EH (cell line): ENCODE measurements around the gene SPOCK1.

ENCODE experiments used
- DNase-seq: peaks from one replicate; pipeline ENCODE4 v3.0.0-alpha.2; 2015; ENCODE audit warnings: low read depth

Gene SPOCK1

DNA sequence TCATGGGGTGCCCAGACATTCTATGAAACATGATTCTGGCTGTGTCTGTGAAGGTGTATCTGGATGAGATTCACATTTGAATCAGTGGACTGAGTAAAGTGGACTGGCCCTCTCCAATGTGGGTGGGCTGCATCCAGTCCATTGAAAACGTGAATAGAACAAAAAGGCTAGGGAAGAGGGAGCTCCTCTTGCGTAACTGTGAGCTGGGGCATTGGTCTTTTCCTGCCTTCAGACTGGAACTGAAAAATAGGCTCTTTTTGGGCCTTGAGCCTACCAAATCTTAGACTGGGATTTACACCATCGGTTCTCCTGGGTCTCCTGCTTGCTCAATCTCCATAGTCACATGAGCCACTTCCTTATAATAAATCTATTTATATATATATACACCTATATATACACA lies 170.1 kb downstream of the SPOCK1 start:
- DNase-seq, result no peak

DNA sequence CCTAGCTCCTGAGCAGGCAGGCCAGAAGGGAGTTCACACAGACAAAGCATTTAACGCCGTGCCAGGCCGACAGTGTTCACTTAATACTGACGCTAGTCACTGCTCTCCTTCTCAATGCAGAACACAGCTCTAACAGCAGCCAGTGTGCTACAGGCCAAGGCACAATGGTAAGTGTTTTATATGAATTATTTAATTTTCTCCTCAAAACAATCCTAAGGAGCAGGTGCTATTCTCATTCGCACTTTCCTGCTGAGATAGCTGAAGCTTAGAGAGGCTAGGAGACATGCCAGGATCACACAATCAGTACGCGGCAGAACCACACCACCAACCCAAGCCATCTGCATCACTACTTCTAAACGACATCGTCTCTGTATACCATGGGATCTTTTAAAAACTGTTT lies 170.7 kb downstream of the SPOCK1 start:
- DNase-seq, result no peak

DNA sequence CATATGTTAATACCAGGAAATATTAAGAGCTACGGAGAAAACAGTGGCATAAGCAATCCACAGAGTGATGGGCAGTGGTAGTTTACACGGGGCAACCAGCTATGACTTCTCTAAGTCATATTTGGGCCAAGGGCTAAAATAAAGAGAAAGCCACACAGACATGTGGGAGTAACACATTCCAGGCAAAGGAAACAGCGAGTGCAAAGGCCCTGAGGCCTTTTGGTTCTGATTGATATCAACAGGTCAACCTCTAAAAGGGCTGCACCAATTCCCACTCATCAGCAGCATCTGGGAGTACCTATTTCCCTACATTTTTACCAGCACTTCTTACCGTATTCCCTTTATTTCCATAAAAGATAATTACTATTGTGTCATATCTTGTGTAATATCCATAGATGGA lies 173.4 kb downstream of the SPOCK1 start:
- DNase-seq, result no peak

DNA sequence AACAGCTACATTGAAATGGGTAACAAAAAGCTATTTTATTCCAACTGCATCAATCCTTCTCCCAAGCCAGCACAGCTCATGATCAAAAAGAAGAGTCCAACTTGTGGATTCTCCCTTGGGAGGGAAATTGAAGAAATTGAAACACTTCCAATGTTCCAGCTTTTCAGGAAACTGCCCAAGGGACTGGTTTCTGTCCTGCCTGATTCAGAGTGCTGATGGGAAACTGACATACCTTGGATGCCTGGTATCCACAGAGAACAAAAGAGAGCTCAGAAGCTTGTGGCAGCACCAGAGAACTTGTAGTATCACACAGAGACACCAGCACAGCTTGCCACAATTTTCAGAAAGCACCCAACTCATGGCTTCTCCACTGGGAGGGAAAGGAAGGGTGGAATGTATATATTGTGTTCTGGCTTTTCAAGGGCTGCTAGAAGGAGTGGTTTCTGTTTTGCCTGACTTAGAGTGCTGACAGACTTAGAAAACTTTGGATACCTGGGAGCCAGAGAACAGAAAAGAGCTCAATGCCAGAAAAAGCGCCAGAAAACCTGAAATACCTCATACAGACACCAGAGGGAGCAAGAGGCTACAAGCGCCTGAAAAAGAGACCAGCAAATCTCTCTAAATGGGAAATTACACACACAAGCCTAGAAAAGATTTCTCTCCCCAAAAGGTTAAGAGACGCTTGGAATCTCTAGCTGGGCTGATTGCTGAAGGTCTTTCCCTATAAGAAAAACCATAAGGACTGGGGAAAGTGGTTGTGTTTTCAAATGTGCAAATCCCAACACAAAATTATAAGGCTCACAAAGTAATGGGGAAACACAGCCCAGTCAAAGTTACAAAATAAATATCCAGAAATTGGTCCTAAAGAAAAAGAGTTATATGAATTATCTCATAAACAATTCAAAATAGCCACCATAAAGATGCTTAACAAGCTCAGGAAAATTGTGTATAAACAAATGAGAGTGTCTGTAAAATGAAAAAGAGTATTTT lies 178.8 kb downstream of the SPOCK1 start:
- peak; percentile 78 for DNase-seq

DNA sequence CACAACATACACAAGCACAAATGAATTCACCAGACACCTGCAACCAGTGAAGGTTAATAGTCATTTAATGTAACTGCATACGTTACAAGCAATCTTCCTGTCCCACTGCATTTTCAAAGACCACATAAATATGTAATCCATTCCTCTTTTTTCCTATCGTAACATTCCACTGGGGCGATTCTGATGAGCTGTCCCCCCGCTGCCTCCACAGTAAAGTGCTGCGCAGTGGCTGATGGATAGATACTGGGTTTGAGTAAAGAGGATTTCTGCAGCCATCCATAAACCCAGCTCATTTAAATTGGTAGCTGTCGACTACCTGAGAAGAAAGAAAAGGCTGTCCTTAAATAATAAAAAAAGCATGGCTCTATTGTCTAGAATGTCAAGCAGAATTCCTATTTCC lies 181.1 kb downstream of the SPOCK1 start:
- DNase-seq, result no peak

DNA sequence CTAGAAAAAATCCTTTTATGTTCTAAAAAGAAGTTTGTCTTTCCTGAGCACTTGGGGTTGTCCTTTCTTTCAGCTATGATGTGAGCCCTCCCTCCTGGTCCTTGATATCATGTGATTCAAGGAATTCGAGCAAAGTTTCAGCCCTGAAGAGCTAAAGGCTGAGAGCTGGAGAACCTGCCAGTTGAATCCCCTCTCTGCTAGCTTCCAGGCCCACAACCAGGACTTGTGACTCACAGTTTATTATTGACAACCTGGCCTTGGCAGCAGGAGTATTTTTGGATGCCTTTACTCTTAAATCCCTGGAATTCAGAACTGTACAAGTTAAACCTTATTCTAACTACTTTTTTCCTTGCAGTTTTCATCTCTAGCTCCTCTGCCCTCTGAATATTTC lies 182.8 kb downstream of the SPOCK1 start:
- DNase-seq, result peak; percentile 45

DNA sequence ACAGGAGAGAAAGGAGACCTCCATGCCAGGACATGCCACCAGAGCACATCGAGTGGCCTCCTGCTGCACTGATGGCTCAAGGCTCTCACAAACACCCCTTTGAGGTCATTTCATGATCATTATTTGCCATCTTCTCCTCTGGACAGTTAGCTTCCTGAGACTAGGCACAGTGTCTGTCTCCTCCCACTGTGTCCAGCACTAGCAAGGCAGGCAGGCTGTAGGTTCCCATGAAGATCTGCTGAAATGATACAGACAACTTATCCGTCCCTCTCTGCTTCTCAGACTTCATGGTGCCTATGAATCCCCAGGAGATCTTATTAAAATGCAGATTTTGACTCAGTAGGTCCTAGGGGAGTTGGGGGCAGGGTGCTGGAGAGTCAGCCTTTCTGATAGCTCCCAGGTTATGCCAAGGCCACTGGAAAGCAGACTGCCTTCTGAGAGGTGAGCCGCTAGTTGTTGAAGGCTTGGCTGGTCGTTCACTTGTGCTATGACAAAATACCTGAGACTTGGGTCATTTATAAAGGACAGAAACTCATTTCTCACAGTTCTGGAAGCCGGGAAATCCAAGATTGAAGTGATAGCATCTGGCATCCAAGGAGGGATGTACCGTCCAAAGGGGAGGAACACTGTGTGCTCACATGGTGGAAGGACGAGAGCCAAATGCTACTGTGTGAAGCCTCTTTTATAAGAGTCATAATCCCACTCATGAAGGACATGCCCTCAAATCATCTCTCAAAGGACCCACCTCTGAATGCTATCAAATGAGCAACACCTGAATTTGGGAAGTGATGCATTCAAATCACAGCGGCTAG lies 183.4 kb downstream of the SPOCK1 start:
- no peak for DNase-seq

DNA sequence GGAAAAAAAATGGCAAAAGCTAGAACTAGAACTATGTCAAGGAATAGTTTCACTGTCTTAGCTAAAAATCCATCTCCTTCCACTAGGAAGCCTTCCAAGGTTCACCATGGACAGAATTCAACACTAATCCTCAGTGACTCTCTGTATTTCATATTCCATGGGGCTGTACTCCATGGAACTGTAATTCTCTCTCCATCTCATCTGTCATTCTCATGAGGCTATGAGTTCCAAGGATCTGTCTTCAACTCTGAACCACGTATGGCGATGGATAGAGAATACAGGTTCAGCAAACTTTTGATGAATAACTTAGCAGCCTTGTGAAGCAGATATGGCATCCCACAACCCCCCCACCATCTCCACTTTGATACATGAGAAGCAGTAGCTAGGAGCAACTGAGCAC lies 184.0 kb downstream of the SPOCK1 start:
- no peak for DNase-seq

DNA sequence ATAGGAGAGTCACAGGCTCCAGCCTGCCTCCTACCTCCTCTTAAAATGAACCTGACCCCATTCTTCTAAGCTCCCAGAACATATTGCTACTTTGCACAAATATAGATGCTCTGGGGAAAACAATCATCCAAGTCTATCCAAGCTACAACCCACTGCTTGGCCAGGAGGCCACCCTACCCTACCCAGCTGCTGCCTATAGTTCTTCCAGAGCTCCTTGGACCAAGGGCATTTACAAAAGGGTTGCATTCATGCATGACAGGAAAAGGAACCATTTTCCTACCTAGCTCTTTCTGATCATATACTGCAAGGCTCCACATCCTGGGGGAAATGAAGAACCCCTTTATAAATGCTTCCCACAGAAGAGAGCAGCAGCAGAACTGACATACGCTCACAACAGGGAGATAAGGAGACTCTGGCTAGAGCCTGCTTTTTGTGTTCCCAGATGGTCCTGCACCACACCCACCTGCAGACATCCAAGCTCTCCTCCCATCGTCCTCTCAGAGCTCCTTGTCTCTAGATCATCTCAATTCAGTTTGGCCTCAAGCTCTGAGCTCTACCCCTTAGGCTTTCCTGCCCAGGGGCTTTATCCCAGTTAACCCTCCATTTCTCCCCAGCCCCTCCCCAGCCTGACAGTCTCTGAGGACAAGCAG lies 185.5 kb downstream of the SPOCK1 start:
- no peak for DNase-seq

DNA sequence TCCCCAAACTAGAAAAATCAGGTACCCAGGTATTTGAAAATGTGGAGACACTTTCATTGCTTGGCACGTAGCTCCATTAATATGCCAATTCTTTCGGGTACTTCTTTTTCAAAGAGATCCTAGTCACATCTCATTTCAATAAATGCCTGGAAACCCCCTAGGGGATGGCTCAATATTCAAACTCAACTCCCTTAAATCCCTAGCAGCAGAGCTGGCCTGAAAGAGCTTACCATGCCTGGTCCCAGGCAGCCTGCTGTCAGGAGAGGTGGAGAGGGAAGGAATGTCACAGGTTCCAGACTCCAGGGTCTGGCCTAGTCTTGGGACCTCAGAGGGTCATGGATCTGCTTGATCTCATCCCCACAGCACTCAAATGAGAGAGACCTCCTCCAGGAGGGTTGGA lies 187.1 kb downstream of the SPOCK1 start:
- no peak for DNase-seq

DNA sequence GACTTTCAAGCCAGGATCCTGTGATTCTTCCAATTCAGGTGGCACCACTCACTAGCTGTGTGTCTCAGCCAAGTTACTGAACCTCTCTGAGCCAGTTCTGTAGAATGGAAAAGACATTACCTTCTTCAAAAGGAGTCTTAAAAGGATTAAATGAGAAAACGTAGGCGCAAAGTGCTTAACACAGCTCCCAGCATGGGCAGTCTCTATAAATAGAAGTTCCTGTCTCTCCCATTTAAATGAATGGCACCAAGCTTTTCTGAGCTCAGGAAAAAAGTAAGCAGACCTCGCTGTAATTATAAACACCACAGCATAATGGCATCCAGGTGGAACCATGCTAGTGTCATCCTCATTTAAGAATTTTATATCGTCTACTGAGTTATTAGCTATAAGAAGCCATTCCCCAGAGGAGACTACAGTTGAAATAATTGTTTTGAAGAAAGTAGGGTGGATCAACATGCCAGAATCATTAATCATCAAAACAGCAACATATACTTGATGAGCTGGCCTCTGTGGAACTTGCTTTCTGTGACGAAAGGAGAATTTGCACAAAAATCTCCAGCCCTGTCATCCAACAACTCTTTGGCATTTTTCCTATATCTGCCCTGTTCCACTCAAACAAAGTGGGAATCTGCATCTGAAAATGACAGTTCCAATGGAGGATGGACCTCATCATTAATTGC lies 188.9 kb downstream of the SPOCK1 start:
- peak; percentile 97 for DNase-seq

DNA sequence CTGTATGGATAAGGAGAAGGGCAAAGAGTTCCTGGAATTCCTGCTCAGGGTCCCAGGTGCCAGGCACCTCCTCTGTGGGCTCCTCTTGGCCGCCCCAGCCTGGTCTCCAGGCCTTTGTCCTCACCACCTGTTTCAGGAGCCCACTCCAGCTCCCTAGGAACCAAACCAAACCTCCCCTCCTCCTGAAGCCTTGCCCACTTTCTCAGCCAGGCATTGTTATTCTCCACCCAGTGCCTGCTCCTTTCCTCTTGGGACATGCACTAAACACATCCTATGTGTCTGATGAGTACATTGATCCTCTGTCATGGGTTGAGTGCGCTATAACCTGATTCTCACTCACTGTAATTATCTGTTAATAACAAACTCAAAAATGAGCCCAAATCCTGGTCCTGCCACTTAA lies 189.8 kb downstream of the SPOCK1 start:
- no peak for DNase-seq

DNA sequence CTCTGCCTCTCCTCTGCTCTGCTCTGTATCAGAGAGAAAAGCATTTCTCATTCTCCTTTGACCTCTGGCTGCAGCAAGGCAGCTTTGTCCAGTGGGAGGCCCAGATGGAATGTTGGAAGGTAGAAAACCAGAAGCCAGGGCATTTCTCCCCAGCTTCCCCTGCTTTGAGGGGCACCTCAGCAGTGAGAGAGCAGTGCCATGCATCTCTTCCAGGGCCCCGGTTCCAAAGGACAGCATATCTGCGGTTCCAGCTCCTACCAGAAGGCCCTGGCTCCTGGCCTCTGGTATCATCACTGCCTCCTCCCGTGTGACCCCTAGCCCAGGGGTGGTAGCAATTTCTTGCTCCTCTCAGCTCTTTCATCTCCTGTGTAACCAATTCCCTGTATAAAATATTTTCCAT lies 190.8 kb downstream of the SPOCK1 start:
- DNase-seq, result no peak

DNA sequence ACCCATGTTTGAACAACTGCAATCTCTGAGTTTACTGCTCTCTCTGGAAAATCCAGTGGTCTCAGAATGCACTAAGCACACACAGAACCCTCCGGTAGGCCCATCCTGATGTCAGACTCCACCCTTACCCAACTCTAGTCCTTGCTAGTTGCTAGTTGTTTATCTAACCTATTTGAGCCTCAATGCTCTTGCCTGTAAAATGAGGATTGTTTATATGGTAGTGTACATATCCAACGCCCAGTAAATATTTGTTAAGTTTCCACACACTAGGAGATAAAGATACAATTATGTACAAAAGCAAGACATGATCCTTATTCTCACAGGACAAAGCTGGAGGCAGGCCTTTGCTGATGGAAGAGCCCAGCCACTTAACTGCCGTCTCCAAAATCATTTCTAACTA lies 192.2 kb downstream of the SPOCK1 start:
- no peak for DNase-seq

DNA sequence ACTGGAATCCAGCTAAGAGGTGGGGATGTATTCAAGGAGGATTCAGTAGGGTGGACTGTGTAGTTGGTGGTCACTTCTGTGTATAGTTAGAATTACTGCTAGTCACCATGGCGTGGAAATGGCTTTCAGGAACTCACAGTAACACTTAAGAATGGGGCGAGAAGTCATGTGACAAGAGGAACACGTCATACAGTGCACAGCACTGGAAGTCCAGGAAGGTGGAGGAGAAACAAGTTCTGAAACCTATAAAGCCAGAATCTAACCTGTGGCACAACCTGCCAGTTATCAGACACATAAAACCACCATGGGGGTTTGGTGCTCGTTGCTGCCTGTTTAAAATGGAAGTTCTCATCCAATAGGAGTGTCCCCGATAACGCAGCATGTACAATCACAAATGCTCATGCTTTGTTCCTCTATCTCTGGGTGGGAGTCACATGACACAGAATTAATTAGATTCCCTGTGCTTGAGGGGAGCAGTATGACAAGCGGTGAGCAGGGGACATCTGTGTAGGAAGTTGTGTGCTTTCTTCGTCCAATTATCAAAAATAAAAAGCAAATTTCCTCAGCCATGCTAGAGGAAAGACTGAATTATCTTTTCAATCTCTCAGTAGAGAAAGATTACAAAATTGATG lies 193.0 kb downstream of the SPOCK1 start:
- no peak for DNase-seq

DNA sequence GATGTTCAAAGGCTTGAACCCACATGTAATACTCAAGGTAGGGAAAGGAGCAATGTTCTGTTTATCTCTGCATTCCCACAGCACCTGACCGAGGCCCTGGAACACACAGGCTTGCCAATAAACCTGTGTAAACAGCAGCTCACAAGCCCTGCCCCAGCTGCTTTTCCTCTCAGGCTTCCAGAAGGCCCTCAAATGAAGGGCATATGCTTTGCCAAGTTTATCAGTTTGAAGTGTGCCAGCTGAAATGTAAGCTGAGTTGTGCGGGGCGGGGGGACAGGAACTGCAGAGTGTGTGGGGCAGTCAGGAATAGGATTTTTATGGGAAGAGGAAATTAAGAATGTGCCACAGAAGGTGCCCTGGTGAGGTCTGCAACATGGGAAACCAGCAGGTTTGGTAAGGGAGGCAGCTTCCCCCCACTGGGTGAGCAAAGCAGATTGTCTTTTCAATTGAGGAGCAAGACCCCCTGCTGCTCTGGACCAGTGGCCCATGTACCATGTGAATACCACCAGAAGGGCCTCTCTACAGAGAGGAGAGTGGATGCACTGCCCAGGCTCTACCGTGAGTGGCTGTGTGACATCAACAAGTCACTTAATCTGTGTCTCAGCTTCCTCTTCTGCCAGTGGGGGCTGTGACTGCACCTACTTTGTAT lies 194.8 kb downstream of the SPOCK1 start:
- no peak for DNase-seq

DNA sequence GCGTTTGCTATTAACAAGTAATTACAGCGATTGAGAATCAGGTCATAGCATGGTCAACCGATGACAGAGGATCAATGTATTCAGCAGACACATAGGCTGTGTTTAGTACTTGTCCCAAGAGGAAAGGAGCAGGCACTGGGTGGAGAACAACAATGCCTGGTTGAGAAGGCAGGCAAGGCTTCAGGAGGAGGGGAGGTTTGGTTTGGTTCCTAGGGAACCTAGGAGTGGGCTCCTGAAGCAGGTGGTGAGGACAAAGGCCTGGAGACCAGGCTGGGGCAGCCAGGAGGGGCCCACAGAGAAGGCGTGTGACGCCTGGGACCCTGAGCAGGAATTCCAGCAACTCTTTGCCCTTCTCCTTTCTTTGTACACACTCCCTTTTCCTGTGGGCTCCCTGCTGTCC lies 195.6 kb downstream of the SPOCK1 start:
- no peak for DNase-seq

DNA sequence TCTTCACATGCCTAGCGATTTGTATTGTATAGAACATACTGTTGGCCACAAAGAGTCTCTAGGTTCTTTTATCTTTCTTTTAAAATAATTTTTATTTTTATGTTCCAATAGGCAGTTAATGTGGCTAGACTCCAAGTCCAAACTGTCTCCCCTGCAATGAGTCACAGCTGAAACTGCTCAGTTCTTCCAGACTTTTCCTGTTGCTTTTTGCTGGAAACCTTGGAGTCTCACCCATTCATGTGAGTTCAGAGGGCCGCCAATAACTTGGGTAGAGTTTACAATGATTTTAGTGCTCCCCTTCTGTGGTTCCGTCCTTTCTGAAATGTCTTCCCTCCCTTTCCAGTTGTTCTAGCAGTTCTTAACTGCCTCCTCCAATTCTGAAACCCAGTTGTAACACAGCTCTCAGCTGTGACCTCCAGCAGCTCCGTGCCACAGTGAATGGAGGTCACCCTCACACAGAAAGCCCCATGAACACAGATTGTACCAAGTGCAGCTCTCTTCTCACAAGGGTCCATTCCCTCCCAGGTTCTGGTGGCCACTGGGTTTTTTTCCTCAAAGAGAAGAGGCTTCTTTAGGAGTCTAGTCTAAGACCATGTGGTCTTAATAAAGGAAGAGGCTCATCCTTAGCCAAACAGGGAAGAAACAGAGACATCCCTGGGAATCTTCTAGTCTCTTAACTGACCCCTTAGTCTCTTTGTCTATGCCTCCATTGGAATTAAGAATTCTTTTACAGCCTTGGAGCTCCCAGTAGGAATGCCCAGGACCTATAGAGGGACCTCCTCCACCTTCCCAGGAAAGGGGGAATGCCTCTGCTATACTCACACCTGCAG lies 198.5 kb downstream of the SPOCK1 start:
- DNase-seq, result peak; percentile 79

DNA sequence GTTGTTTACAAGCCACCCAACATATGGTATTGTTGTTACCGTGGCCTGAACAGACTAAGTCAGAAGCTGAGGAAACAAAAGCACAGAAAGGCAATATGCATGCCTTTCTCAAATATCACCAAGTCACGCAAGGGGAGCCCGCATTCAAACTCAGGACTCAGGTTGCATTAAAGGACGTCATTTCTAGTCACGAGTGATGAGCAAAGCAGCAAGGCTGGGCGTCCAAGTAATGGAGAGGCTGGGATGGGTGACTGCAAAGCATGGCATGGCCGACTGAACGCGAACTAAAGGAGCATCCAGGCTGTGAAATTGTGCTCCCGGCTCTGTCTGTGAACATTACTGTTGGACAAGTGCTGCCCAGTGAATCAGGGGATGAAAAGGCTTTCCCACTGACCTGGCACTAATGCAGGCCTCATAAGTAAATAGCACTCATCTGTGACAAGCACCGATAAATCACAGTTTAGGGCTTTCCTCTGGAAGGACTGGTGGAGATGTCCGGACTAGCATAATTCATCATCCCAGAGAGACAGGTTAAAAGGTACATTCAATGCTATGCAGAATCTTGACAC lies 202.8 kb downstream of the SPOCK1 start:
- DNase-seq, result no peak

DNA sequence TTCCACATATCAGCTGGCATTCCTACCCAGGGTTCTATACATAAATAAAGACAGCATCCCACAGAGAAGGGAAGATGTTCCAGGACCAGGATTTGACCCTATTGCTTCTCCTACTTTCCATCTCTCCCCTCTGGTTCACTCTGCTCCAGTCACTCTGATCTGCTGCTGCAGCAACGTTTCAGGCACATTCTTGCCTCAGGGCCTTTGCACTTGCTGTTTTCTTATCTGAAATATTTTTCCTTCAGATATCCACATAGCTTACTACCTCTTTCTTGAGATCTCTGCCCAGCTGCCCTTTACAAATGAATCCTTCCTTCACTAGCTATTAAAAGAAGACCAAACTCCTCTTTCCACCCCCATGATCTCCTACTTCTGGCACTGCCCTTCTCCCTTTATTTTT lies 204.5 kb downstream of the SPOCK1 start:
- no peak for DNase-seq
